ENCODE results near the gene MAP1LC3A. TPM values are rescaled to one million over a fixed set of nuclear protein-coding genes. Genes with fewer than 3 reads are reported as not detected.
A peak's percentile ranks its signal among the peaks of the same experiment; 100 is the strongest.
"Not testable (repeated sequence)": the region's sequence is repeated elsewhere in the genome, so short reads cannot be mapped to it uniquely, and the experiment has no call there.

The MAP1LC3A gene
- total RNA-seq, 5 donors from 2014 or later (not counting 1 experiment from before 2014, with no cell fraction given), result 2.3 to 15.5 (median 2.6) TPM

GRCh38 chr20:34519841-34520240 is 38.7 kb upstream of the MAP1LC3A start:
- 96% methylated on average over 4 of the region's 10 CpGs for WGBS (ENCODE audit: insufficient coverage)
- H3K4me3 Mint-ChIP-seq; H3K27ac Mint-ChIP-seq; H3K36me3 Mint-ChIP-seq; H3K27ac ChIP-seq (ENCODE audit: low read length); DNase-seq; H3K27me3 ChIP-seq (replicated peaks in 1 of 2; ENCODE audit: control insufficient read depth in 2 of 2, extremely low read depth in 1 of 2, insufficient read depth in 2 of 2, low read length in 1 of 2); H3K27me3 Mint-ChIP-seq; CTCF ChIA-PET; ATAC-seq (replicated peaks in 1 of 4); H3K4me3 ChIP-seq (ENCODE audit: control insufficient read depth in 1 of 2, extremely low read depth in 1 of 2, low read length in 1 of 2); POLR2A ChIA-PET; H3K9me3 Mint-ChIP-seq; H3K9me3 ChIP-seq: not testable (repeated sequence)
- Histone ChIP-seq H3K36me3 (ENCODE audit: control insufficient read depth in 2 of 2, extremely low read depth in 1 of 2, insufficient read depth in 1 of 2, low read length in 1 of 2) (peaks cover 4 to 19% of the 10 kb centered on the region in 2 donors), H3K4me1 (ENCODE audit: control insufficient read depth in 1 of 2, extremely low read depth in 1 of 2, insufficient read depth in 2 of 2, low read length in 2 of 2) (peaks cover 5 to 33% of the 10 kb centered on the region in 2 experiments)
- peaks cover 57 to 66% (median 62%) of the 10 kb centered on the region in 3 donors for H3K4me1 Mint-ChIP-seq

GRCh38 chr20:34522969-34523871 is 35.3 kb upstream of the MAP1LC3A start:
- DNase-seq (peak in 31 of 35 experiments; percentile 20 to 70 (median 45)), ATAC-seq (replicated peaks in 1 of 4) (peak; percentile 48 to 79 (median 70))
- Mint-ChIP-seq H3K27me3 (no peaks in the 10 kb centered on the region), H3K4me1 (peaks cover 54 to 64% (median 59%) of the 10 kb centered on the region in 3 donors), H3K27ac (no peak overlapping the region), H3K4me3 (no peak overlapping the region), H3K9me3 (no peaks in the 10 kb centered on the region), H3K36me3 (peaks cover 16% of the 10 kb centered on the region)
- H3K36me3 ChIP-seq (ENCODE audit: control insufficient read depth in 2 of 2, extremely low read depth in 1 of 2, insufficient read depth in 1 of 2, low read length in 1 of 2), result peaks cover 4 to 48% of the 10 kb centered on the region in 2 donors
- no peak overlapping the region for H3K27ac ChIP-seq (ENCODE audit: low read length)
- 65% methylated on average over 10 of the region's 17 CpGs for WGBS (ENCODE audit: insufficient coverage)
- no peaks in the 10 kb centered on the region for H3K27me3 ChIP-seq (replicated peaks in 1 of 2; ENCODE audit: control insufficient read depth in 2 of 2, extremely low read depth in 1 of 2, insufficient read depth in 2 of 2, low read length in 1 of 2)
- CTCF ChIA-PET, result interaction anchor here (0.9 to 5.2 kb wide), 3 partner anchors 160 to 210 kb away, joined by 3 to 41 read pairs (median 13); partner anchors contain the start of gene ITCH (in 1 of the 2)
- no peaks in the 10 kb centered on the region for H3K9me3 ChIP-seq
- peaks cover 0 to 23% of the 10 kb centered on the region in 2 experiments for H3K4me1 ChIP-seq (ENCODE audit: control insufficient read depth in 1 of 2, extremely low read depth in 1 of 2, insufficient read depth in 2 of 2, low read length in 2 of 2)
- POLR2A ChIA-PET, result no interaction called here
- no peak overlapping the region for H3K4me3 ChIP-seq (ENCODE audit: control insufficient read depth in 1 of 2, extremely low read depth in 1 of 2, low read length in 1 of 2)

DNA sequence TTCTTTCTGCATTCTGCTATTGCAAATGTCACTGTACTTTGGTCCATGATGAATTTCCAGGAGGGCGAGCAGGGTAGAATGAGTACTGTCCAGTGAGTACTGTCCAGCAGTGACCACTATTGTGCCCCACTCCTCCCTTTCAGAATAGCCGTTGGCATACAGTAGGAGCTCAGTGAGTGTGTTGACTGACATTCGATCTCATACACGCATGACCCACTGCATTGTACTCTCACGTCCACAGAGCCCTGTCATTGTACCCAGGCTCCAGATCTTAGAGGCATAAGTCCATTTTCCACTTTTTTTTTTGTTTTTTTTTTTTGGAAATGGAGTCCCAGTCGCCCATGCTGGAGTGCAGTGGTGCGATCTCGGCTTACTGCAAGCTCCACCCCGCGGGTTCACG is 34.1 kb upstream of the MAP1LC3A start:
- H3K9me3 Mint-ChIP-seq, result no peaks in the 10 kb centered on the region
- Histone ChIP-seq H3K4me3 (ENCODE audit: control insufficient read depth in 1 of 2, extremely low read depth in 1 of 2, low read length in 1 of 2) (no peak overlapping the region), H3K9me3 (no peaks in the 10 kb centered on the region), H3K4me1 (ENCODE audit: control insufficient read depth in 1 of 2, extremely low read depth in 1 of 2, insufficient read depth in 2 of 2, low read length in 2 of 2) (peaks cover 0 to 14% of the 10 kb centered on the region in 2 experiments), H3K36me3 (ENCODE audit: control insufficient read depth in 2 of 2, extremely low read depth in 1 of 2, insufficient read depth in 1 of 2, low read length in 1 of 2) (peaks cover 4 to 53% of the 10 kb centered on the region in 2 donors), H3K27ac (ENCODE audit: low read length) (no peak overlapping the region), H3K27me3 (replicated peaks in 1 of 2; ENCODE audit: control insufficient read depth in 2 of 2, extremely low read depth in 1 of 2, insufficient read depth in 2 of 2, low read length in 1 of 2) (no peaks in the 10 kb centered on the region)
- ATAC-seq (replicated peaks in 1 of 4) (no peak), DNase-seq (no peak)
- peaks cover 25% of the 10 kb centered on the region for H3K36me3 Mint-ChIP-seq
- ChIA-PET CTCF (interaction anchor here (0.8 to 5.2 kb wide), 2 partner anchors 211 kb away, joined by 3 to 41 read pairs; no protein-coding TSS in a partner anchor), POLR2A (no interaction called here)
- WGBS (ENCODE audit: insufficient coverage), result 100% methylated on average over 8 of the region's 11 CpGs
- no peaks in the 10 kb centered on the region for H3K27me3 Mint-ChIP-seq
- no peak overlapping the region for H3K27ac Mint-ChIP-seq
- no peak overlapping the region for H3K4me3 Mint-ChIP-seq
- H3K4me1 Mint-ChIP-seq, result peaks cover 45 to 53% (median 52%) of the 10 kb centered on the region in 3 donors

- Mint-ChIP-seq H3K36me3 (peaks cover 25% of the 10 kb centered on the region), H3K4me1 (peaks cover 38 to 48% (median 47%) of the 10 kb centered on the region in 3 donors), H3K4me3 (no peak overlapping the region), H3K27ac (no peak overlapping the region), H3K9me3 (no peaks in the 10 kb centered on the region), H3K27me3 (no peaks in the 10 kb centered on the region)
- ChIA-PET POLR2A (no interaction called here), CTCF (interaction anchor here (0.8 to 5.2 kb wide), 2 partner anchors 212 kb away, joined by 3 to 41 read pairs; no protein-coding TSS in a partner anchor)
- H3K4me1 ChIP-seq (ENCODE audit: control insufficient read depth in 1 of 2, extremely low read depth in 1 of 2, insufficient read depth in 2 of 2, low read length in 2 of 2), result peaks cover 0 to 13% of the 10 kb centered on the region in 2 experiments
- peaks cover 7 to 57% of the 10 kb centered on the region in 2 donors for H3K36me3 ChIP-seq (ENCODE audit: control insufficient read depth in 2 of 2, extremely low read depth in 1 of 2, insufficient read depth in 1 of 2, low read length in 1 of 2)
- no peaks in the 10 kb centered on the region for H3K9me3 ChIP-seq
- DNase-seq (no peak), ATAC-seq (replicated peaks in 1 of 4) (no peak)
- H3K4me3 ChIP-seq (ENCODE audit: control insufficient read depth in 1 of 2, extremely low read depth in 1 of 2, low read length in 1 of 2), result no peak overlapping the region
- no peaks in the 10 kb centered on the region for H3K27me3 ChIP-seq (replicated peaks in 1 of 2; ENCODE audit: control insufficient read depth in 2 of 2, extremely low read depth in 1 of 2, insufficient read depth in 2 of 2, low read length in 1 of 2)
- no peak overlapping the region for H3K27ac ChIP-seq (ENCODE audit: low read length)
- WGBS (ENCODE audit: insufficient coverage), result 94% methylated on average over 5 of the region's 7 CpGs
Measured at GRCh38 chr20:34525342-34525708, 33.2 kb upstream of the MAP1LC3A start.

GRCh38 chr20:34525709-34526416 is 32.7 kb upstream of the MAP1LC3A start:
- 96% methylated on average over 8 of the region's 14 CpGs for WGBS (ENCODE audit: insufficient coverage)
- CTCF ChIA-PET, result interaction anchor here in 1 of 2 donors (1.5 kb wide), 1 partner anchor 10 kb away, joined by 7 read pairs; the partner anchor contains the start of gene DYNLRB1
- Histone ChIP-seq H3K36me3 (ENCODE audit: control insufficient read depth in 2 of 2, extremely low read depth in 1 of 2, insufficient read depth in 1 of 2, low read length in 1 of 2) (peaks cover 9 to 61% of the 10 kb centered on the region in 2 donors), H3K27me3 (replicated peaks in 1 of 2; ENCODE audit: control insufficient read depth in 2 of 2, extremely low read depth in 1 of 2, insufficient read depth in 2 of 2, low read length in 1 of 2) (no peaks in the 10 kb centered on the region), H3K27ac (ENCODE audit: low read length) (no peak overlapping the region), H3K4me3 (ENCODE audit: control insufficient read depth in 1 of 2, extremely low read depth in 1 of 2, low read length in 1 of 2) (no peak overlapping the region), H3K4me1 (ENCODE audit: control insufficient read depth in 1 of 2, extremely low read depth in 1 of 2, insufficient read depth in 2 of 2, low read length in 2 of 2) (peaks cover 0 to 11% of the 10 kb centered on the region in 2 experiments), H3K9me3 (no peaks in the 10 kb centered on the region)
- POLR2A ChIA-PET, result no interaction called here
- H3K27me3 Mint-ChIP-seq, result no peaks in the 10 kb centered on the region
- DNase-seq (no peak), ATAC-seq (replicated peaks in 1 of 4) (no peak)
- H3K9me3 Mint-ChIP-seq, result no peaks in the 10 kb centered on the region
- no peak overlapping the region for H3K4me3 Mint-ChIP-seq
- no peak overlapping the region for H3K27ac Mint-ChIP-seq
- H3K4me1 Mint-ChIP-seq, result peaks cover 36 to 48% (median 46%) of the 10 kb centered on the region in 3 donors
- peaks cover 28% of the 10 kb centered on the region for H3K36me3 Mint-ChIP-seq

GRCh38 chr20:34526466-34526865 is 32.1 kb upstream of the MAP1LC3A start:
- H3K27ac Mint-ChIP-seq, result no peak overlapping the region
- H3K27ac ChIP-seq (ENCODE audit: low read length), result no peak overlapping the region
- DNase-seq (no peak), ATAC-seq (replicated peaks in 1 of 4) (no peak)
- 100% methylated on average over 1 of the region's 5 CpGs for WGBS (ENCODE audit: insufficient coverage)
- H3K9me3 ChIP-seq, result no peaks in the 10 kb centered on the region
- ChIA-PET POLR2A (no interaction called here), CTCF (interaction anchor here (0.5 to 1.5 kb wide), 2 partner anchors 10 to 134 kb away, joined by 5 to 7 read pairs; partner anchors contain the start of gene DYNLRB1 (in 1 of the 2))
- H3K36me3 ChIP-seq (ENCODE audit: control insufficient read depth in 2 of 2, extremely low read depth in 1 of 2, insufficient read depth in 1 of 2, low read length in 1 of 2), result peaks cover 9 to 66% of the 10 kb centered on the region in 2 donors
- no peaks in the 10 kb centered on the region for H3K27me3 Mint-ChIP-seq
- peaks cover 0 to 11% of the 10 kb centered on the region in 2 experiments for H3K4me1 ChIP-seq (ENCODE audit: control insufficient read depth in 1 of 2, extremely low read depth in 1 of 2, insufficient read depth in 2 of 2, low read length in 2 of 2)
- no peak overlapping the region for H3K4me3 Mint-ChIP-seq
- no peaks in the 10 kb centered on the region for H3K9me3 Mint-ChIP-seq
- H3K4me3 ChIP-seq (ENCODE audit: control insufficient read depth in 1 of 2, extremely low read depth in 1 of 2, low read length in 1 of 2), result no peak overlapping the region
- peaks cover 31 to 45% (median 44%) of the 10 kb centered on the region in 3 donors for H3K4me1 Mint-ChIP-seq
- H3K36me3 Mint-ChIP-seq, result peaks cover 30% of the 10 kb centered on the region
- no peaks in the 10 kb centered on the region for H3K27me3 ChIP-seq (replicated peaks in 1 of 2; ENCODE audit: control insufficient read depth in 2 of 2, extremely low read depth in 1 of 2, insufficient read depth in 2 of 2, low read length in 1 of 2)

Data from T-cell (primary cell).